ENCODE measurements around the gene PDIA3. TPM values are rescaled to one million over a fixed set of nuclear protein-coding genes. Genes with fewer than 3 reads are reported as not detected.

PDIA3 gene
- total RNA-seq, 1 donor from 2014 or later: 777 TPM

DNA sequence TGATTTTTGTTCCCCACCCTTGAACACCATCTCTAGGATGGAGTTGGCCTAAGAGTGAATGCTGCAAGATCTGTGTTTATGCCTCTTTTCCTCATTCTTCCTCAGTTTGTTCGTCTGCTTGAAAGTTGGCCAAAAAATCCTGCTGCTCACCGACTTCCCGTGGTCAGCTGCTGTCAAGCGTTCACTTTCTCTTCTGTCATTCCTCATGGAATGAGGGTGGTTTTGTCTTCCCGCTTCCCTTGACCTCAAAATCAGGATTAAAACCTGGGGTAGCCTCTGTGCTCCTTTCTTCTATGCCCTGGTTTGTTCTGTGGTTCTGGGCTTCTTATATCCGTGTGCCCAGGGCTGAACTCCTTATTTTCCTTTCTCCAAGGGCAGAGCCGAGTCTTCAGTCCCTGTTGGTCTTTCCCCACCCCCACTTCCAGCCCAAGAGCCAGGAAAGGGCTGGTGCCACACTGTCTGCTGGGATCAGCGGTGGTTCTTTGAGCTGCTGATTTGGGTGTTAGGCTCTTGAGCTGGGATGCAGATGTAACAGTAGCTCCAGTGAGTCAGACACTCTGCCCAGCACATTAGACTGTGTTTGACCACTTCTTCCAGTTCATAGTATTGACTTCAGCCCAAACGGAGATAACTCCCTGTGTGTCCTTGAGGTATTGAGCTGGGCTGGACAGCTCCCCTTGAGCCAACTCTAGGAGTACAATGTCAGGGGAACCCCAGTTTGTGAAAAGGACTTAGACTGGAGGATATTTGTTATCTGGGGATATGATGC is 48.2 kb downstream of the PDIA3 start:
- no peaks in the 10 kb centered on the region for H3K9me3 Mint-ChIP-seq (ENCODE audit: unreplicated experiment)
- H3K27ac Mint-ChIP-seq (ENCODE audit: unreplicated experiment): peak overlapping the region; percentile 99
- H2AFZ ChIP-seq (ENCODE audit: low read depth, low read length): no peak overlapping the region
- H3K4me1 Mint-ChIP-seq (ENCODE audit: low read depth, unreplicated experiment): peaks cover 51% of the 10 kb centered on the region
- no peaks in the 10 kb centered on the region for H3K27me3 Mint-ChIP-seq (ENCODE audit: low read depth, unreplicated experiment)
- H3K9me3 ChIP-seq (ENCODE audit: insufficient read depth, low read depth, low read length): no peaks in the 10 kb centered on the region
- peak overlapping the region; percentile 97 for H3K4me3 Mint-ChIP-seq (ENCODE audit: unreplicated experiment)
- H3K27ac ChIP-seq (ENCODE audit: low read depth, low read length): peak overlapping the region; percentile 35
- peaks cover 37% of the 10 kb centered on the region for H3K79me2 ChIP-seq (ENCODE audit: insufficient read depth, low read length)
- peak overlapping the region; percentile 100 for H3K4me3 ChIP-seq (ENCODE audit: insufficient read depth, low read depth, low read length)
- TF ChIP-seq EZH2 (IDR thresholded peaks at IDR 0.05; ENCODE audit: insufficient read depth, low read length): no peak
- TF ChIP-seq, protein P1, sequence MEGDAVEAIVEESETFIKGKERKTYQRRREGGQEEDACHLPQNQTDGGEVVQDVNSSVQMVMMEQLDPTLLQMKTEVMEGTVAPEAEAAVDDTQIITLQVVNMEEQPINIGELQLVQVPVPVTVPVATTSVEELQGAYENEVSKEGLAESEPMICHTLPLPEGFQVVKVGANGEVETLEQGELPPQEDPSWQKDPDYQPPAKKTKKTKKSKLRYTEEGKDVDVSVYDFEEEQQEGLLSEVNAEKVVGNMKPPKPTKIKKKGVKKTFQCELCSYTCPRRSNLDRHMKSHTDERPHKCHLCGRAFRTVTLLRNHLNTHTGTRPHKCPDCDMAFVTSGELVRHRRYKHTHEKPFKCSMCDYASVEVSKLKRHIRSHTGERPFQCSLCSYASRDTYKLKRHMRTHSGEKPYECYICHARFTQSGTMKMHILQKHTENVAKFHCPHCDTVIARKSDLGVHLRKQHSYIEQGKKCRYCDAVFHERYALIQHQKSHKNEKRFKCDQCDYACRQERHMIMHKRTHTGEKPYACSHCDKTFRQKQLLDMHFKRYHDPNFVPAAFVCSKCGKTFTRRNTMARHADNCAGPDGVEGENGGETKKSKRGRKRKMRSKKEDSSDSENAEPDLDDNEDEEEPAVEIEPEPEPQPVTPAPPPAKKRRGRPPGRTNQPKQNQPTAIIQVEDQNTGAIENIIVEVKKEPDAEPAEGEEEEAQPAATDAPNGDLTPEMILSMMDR (IDR thresholded peaks at IDR 0.05; ENCODE audit: insufficient read depth, low read depth, low read length): no peak
- H3K27me3 ChIP-seq (ENCODE audit: insufficient read depth, low read length): no peaks in the 10 kb centered on the region
- peak overlapping the region; percentile 100 for H3K9ac ChIP-seq (ENCODE audit: low read length)
- H4K20me1 ChIP-seq (ENCODE audit: insufficient read depth, low read length): peaks cover 44% of the 10 kb centered on the region
- no peak for FAIRE-seq
- DNase-seq (ENCODE audit: low read depth): peak; percentile 65
- peaks cover 22% of the 10 kb centered on the region for H3K36me3 ChIP-seq (ENCODE audit: insufficient read depth, low read length)
- H3K4me1 ChIP-seq (ENCODE audit: insufficient read depth, low read length): peaks cover 29% of the 10 kb centered on the region
- H3K36me3 Mint-ChIP-seq (ENCODE audit: low read depth, unreplicated experiment): peaks cover 28% of the 10 kb centered on the region
- peak overlapping the region; percentile 91 for H3K4me2 ChIP-seq (ENCODE audit: low read length)

DNA sequence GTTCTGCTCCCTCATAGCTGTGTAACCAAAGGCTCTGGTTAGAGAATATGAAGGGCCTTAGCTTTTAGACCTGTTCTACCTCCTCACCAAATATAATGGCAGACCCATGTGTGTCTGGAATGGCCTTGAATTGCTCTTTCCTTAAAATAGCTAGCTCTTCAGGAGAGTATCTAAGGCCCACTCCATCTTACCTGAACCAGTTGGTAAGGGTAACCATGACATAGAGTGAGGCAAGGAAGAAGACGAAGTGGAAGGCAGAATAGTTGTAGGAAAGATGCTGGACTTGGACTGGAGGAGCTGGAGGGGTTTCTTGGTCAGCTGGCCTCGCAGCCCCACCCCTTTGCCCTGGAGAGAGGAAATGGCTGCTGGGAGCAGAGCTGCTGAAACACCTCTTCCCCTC is 49.0 kb downstream of the PDIA3 start:
- Histone ChIP-seq H3K9ac (ENCODE audit: low read length) (no peak overlapping the region), H3K27ac (ENCODE audit: low read depth, low read length) (no peak overlapping the region), H4K20me1 (ENCODE audit: insufficient read depth, low read length) (peaks cover 44% of the 10 kb centered on the region), H3K4me3 (ENCODE audit: insufficient read depth, low read depth, low read length) (no peak overlapping the region), H2AFZ (ENCODE audit: low read depth, low read length) (no peak overlapping the region), H3K4me2 (ENCODE audit: low read length) (peak overlapping the region; percentile 91), H3K36me3 (ENCODE audit: insufficient read depth, low read length) (peaks cover 25% of the 10 kb centered on the region), H3K9me3 (ENCODE audit: insufficient read depth, low read depth, low read length) (no peaks in the 10 kb centered on the region), H3K4me1 (ENCODE audit: insufficient read depth, low read length) (peaks cover 33% of the 10 kb centered on the region), H3K79me2 (ENCODE audit: insufficient read depth, low read length) (peaks cover 37% of the 10 kb centered on the region), H3K27me3 (ENCODE audit: insufficient read depth, low read length) (no peaks in the 10 kb centered on the region)
- peak overlapping the region; percentile 97 for H3K4me3 Mint-ChIP-seq (ENCODE audit: unreplicated experiment)
- DNase-seq (ENCODE audit: low read depth) (no peak), FAIRE-seq (no peak)
- H3K4me1 Mint-ChIP-seq (ENCODE audit: low read depth, unreplicated experiment): peaks cover 54% of the 10 kb centered on the region
- H3K27me3 Mint-ChIP-seq (ENCODE audit: low read depth, unreplicated experiment): no peaks in the 10 kb centered on the region
- H3K27ac Mint-ChIP-seq (ENCODE audit: unreplicated experiment): no peak overlapping the region
- H3K36me3 Mint-ChIP-seq (ENCODE audit: low read depth, unreplicated experiment): peaks cover 28% of the 10 kb centered on the region
- no peaks in the 10 kb centered on the region for H3K9me3 Mint-ChIP-seq (ENCODE audit: unreplicated experiment)
- TF ChIP-seq, protein P1 (IDR thresholded peaks at IDR 0.05; ENCODE audit: insufficient read depth, low read depth, low read length): no peak
- TF ChIP-seq EZH2 (IDR thresholded peaks at IDR 0.05; ENCODE audit: insufficient read depth, low read length): no peak

DNA sequence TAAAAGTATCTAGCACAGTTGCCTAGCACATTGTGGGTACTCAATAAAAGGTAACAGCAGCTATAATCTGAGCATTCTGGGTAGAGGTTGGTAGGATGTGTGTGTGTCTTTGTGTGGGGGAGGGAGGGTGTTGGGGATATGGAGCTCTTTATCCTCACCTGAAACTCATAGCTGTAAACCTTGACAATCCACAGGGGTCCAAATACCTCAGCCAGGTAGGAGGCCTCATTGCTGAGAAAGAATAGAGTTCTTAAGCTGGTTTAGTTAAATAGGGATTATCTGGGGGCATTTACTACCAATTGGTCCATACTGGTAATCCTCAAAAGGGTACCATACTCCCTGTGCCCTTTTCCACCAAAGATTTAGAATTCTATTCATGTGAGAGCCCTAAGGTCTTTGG is 49.8 kb downstream of the PDIA3 start:
- Histone ChIP-seq H3K4me2 (ENCODE audit: low read length) (no peak overlapping the region), H3K79me2 (ENCODE audit: insufficient read depth, low read length) (peaks cover 44% of the 10 kb centered on the region), H2AFZ (ENCODE audit: low read depth, low read length) (no peak overlapping the region), H3K36me3 (ENCODE audit: insufficient read depth, low read length) (peaks cover 25% of the 10 kb centered on the region), H3K4me1 (ENCODE audit: insufficient read depth, low read length) (peaks cover 34% of the 10 kb centered on the region), H3K27ac (ENCODE audit: low read depth, low read length) (no peak overlapping the region), H4K20me1 (ENCODE audit: insufficient read depth, low read length) (peaks cover 49% of the 10 kb centered on the region), H3K9ac (ENCODE audit: low read length) (no peak overlapping the region), H3K27me3 (ENCODE audit: insufficient read depth, low read length) (no peaks in the 10 kb centered on the region), H3K4me3 (ENCODE audit: insufficient read depth, low read depth, low read length) (no peak overlapping the region), H3K9me3 (ENCODE audit: insufficient read depth, low read depth, low read length) (no peaks in the 10 kb centered on the region)
- Mint-ChIP-seq H3K9me3 (ENCODE audit: unreplicated experiment) (peaks cover 2% of the 10 kb centered on the region), H3K36me3 (ENCODE audit: low read depth, unreplicated experiment) (peaks cover 32% of the 10 kb centered on the region), H3K4me3 (ENCODE audit: unreplicated experiment) (no peak overlapping the region), H3K4me1 (ENCODE audit: low read depth, unreplicated experiment) (peaks cover 55% of the 10 kb centered on the region), H3K27me3 (ENCODE audit: low read depth, unreplicated experiment) (no peaks in the 10 kb centered on the region), H3K27ac (ENCODE audit: unreplicated experiment) (no peak overlapping the region)
- no peak for TF ChIP-seq EZH2 (IDR thresholded peaks at IDR 0.05; ENCODE audit: insufficient read depth, low read length)
- TF ChIP-seq, protein P1 (IDR thresholded peaks at IDR 0.05; ENCODE audit: insufficient read depth, low read depth, low read length): no peak
- FAIRE-seq: no peak
- DNase-seq (ENCODE audit: low read depth): no peak
